ENCODE measurements around the gene SEC14L1. TPM values are rescaled to one million over a fixed set of nuclear protein-coding genes. Genes with fewer than 3 reads are reported as not detected.
"Not testable (repeated sequence)": the region's sequence is repeated elsewhere in the genome, so short reads cannot be mapped to it uniquely, and the experiment has no call there.

Gene SEC14L1
- total and polyA plus RNA-seq, 2 donors = 13.5 to 28.7 TPM

GRCh38 chr17:77111165-77111933 is 29.4 kb upstream of the SEC14L1 start:
- not testable (repeated sequence) for H3K36me3 ChIP-seq (ENCODE audit: control insufficient read depth in 2 of 2, insufficient read depth in 2 of 2, low read length in 1 of 2); DNase-seq (ENCODE audit: low read depth in 6 of 9, low spot score in 9 of 9); H3K9me3 ChIP-seq (ENCODE audit: control insufficient read depth in 2 of 2, insufficient read depth in 1 of 2, low read length in 1 of 2); H3K27me3 ChIP-seq (ENCODE audit: control insufficient read depth in 2 of 2, insufficient read depth in 1 of 2, low read length in 1 of 2); H3K27ac ChIP-seq (ENCODE audit: low read depth in 1 of 2, low read length in 1 of 2); H3K4me3 ChIP-seq (ENCODE audit: low read length in 2 of 2)
- WGBS = 44% methylated on average over 11 of the region's 11 CpGs
- peaks cover 4 to 15% of the 10 kb centered on the region in 2 donors for H3K4me1 ChIP-seq (ENCODE audit: control insufficient read depth in 2 of 2, insufficient read depth in 2 of 2, low read length in 2 of 2)

GRCh38 chr17:77111934-77112296 is 28.9 kb upstream of the SEC14L1 start:
- Histone ChIP-seq H3K4me1 (ENCODE audit: control insufficient read depth in 2 of 2, insufficient read depth in 2 of 2, low read length in 2 of 2) (peaks cover 4 to 15% of the 10 kb centered on the region in 2 donors), H3K27me3 (ENCODE audit: control insufficient read depth in 2 of 2, insufficient read depth in 1 of 2, low read length in 1 of 2) (no peaks in the 10 kb centered on the region), H3K36me3 (ENCODE audit: control insufficient read depth in 2 of 2, insufficient read depth in 2 of 2, low read length in 1 of 2) (no peaks in the 10 kb centered on the region), H3K4me3 (ENCODE audit: low read length in 2 of 2) (no peak overlapping the region), H3K9me3 (ENCODE audit: control insufficient read depth in 2 of 2, insufficient read depth in 1 of 2, low read length in 1 of 2) (no peaks in the 10 kb centered on the region), H3K27ac (ENCODE audit: low read depth in 1 of 2, low read length in 1 of 2) (no peak overlapping the region)
- 81% methylated on average over 5 of the region's 5 CpGs for WGBS
- DNase-seq (ENCODE audit: low read depth in 6 of 9, low spot score in 9 of 9) = no peak

- Histone ChIP-seq H3K27ac (ENCODE audit: low read depth in 1 of 2, low read length in 1 of 2) (no peak overlapping the region), H3K4me3 (ENCODE audit: low read length in 2 of 2) (no peak overlapping the region), H3K9me3 (ENCODE audit: control insufficient read depth in 2 of 2, insufficient read depth in 1 of 2, low read length in 1 of 2) (no peaks in the 10 kb centered on the region), H3K27me3 (ENCODE audit: control insufficient read depth in 2 of 2, insufficient read depth in 1 of 2, low read length in 1 of 2) (no peaks in the 10 kb centered on the region), H3K36me3 (ENCODE audit: control insufficient read depth in 2 of 2, insufficient read depth in 2 of 2, low read length in 1 of 2) (no peaks in the 10 kb centered on the region), H3K4me1 (ENCODE audit: control insufficient read depth in 2 of 2, insufficient read depth in 2 of 2, low read length in 2 of 2) (peaks cover 0 to 5% of the 10 kb centered on the region in 2 donors)
- DNase-seq (ENCODE audit: low read depth in 6 of 9, low spot score in 9 of 9) = no peak
- 84% methylated on average over 2 of the region's 2 CpGs for WGBS
These were observed 25.3 kb upstream of the SEC14L1 start for GRCh38 chr17:77115510-77115909.

GRCh38 chr17:77115947-77116346 is 24.8 kb upstream of the SEC14L1 start:
- WGBS = 96% methylated on average over 5 of the region's 5 CpGs
- Histone ChIP-seq H3K4me3 (ENCODE audit: low read length in 2 of 2) (no peak overlapping the region), H3K4me1 (ENCODE audit: control insufficient read depth in 2 of 2, insufficient read depth in 2 of 2, low read length in 2 of 2) (peaks cover 0 to 5% of the 10 kb centered on the region in 2 donors), H3K27me3 (ENCODE audit: control insufficient read depth in 2 of 2, insufficient read depth in 1 of 2, low read length in 1 of 2) (no peaks in the 10 kb centered on the region), H3K27ac (ENCODE audit: low read depth in 1 of 2, low read length in 1 of 2) (no peak overlapping the region), H3K9me3 (ENCODE audit: control insufficient read depth in 2 of 2, insufficient read depth in 1 of 2, low read length in 1 of 2) (no peaks in the 10 kb centered on the region), H3K36me3 (ENCODE audit: control insufficient read depth in 2 of 2, insufficient read depth in 2 of 2, low read length in 1 of 2) (no peaks in the 10 kb centered on the region)
- no peak for DNase-seq (ENCODE audit: low read depth in 6 of 9, low spot score in 9 of 9)

- WGBS = 93% methylated on average over 3 of the region's 3 CpGs
- Histone ChIP-seq H3K27ac (ENCODE audit: low read depth in 1 of 2, low read length in 1 of 2) (no peak overlapping the region), H3K27me3 (ENCODE audit: control insufficient read depth in 2 of 2, insufficient read depth in 1 of 2, low read length in 1 of 2) (no peaks in the 10 kb centered on the region), H3K36me3 (ENCODE audit: control insufficient read depth in 2 of 2, insufficient read depth in 2 of 2, low read length in 1 of 2) (no peaks in the 10 kb centered on the region), H3K4me1 (ENCODE audit: control insufficient read depth in 2 of 2, insufficient read depth in 2 of 2, low read length in 2 of 2) (peaks cover 0 to under 1% of the 10 kb centered on the region in 2 donors), H3K4me3 (ENCODE audit: low read length in 2 of 2) (no peak overlapping the region), H3K9me3 (ENCODE audit: control insufficient read depth in 2 of 2, insufficient read depth in 1 of 2, low read length in 1 of 2) (no peaks in the 10 kb centered on the region)
- no peak for DNase-seq (ENCODE audit: low read depth in 6 of 9, low spot score in 9 of 9)
These were observed 24.4 kb upstream of the SEC14L1 start for GRCh38 chr17:77116371-77116860.

GRCh38 chr17:77117415-77117814 is 23.4 kb upstream of the SEC14L1 start:
- 88% methylated on average over 4 of the region's 4 CpGs for WGBS
- no peaks in the 10 kb centered on the region for H3K4me1 ChIP-seq (ENCODE audit: control insufficient read depth in 2 of 2, insufficient read depth in 2 of 2, low read length in 2 of 2)
- DNase-seq (ENCODE audit: low read depth in 6 of 9, low spot score in 9 of 9) = no peak

GRCh38 chr17:77118251-77118928 is 22.4 kb upstream of the SEC14L1 start:
- no peaks in the 10 kb centered on the region for H3K4me1 ChIP-seq (ENCODE audit: control insufficient read depth in 2 of 2, insufficient read depth in 2 of 2, low read length in 2 of 2)
- H3K4me3 ChIP-seq (ENCODE audit: low read length in 2 of 2) = no peak overlapping the region
- no peaks in the 10 kb centered on the region for H3K36me3 ChIP-seq (ENCODE audit: control insufficient read depth in 2 of 2, insufficient read depth in 2 of 2, low read length in 1 of 2)
- no peaks in the 10 kb centered on the region for H3K27me3 ChIP-seq (ENCODE audit: control insufficient read depth in 2 of 2, insufficient read depth in 1 of 2, low read length in 1 of 2)
- WGBS = 95% methylated on average over 18 of the region's 18 CpGs
- no peak overlapping the region for H3K27ac ChIP-seq (ENCODE audit: low read depth in 1 of 2, low read length in 1 of 2)
- no peaks in the 10 kb centered on the region for H3K9me3 ChIP-seq (ENCODE audit: control insufficient read depth in 2 of 2, insufficient read depth in 1 of 2, low read length in 1 of 2)
- no peak for DNase-seq (ENCODE audit: low read depth in 6 of 9, low spot score in 9 of 9)

More at GRCh38 chr17:77117415-77117814, 23.4 kb upstream of the SEC14L1 start:
- H3K27me3 ChIP-seq (ENCODE audit: control insufficient read depth in 2 of 2, insufficient read depth in 1 of 2, low read length in 1 of 2) = no peaks in the 10 kb centered on the region
- H3K4me3 ChIP-seq (ENCODE audit: low read length in 2 of 2) = no peak overlapping the region
- H3K36me3 ChIP-seq (ENCODE audit: control insufficient read depth in 2 of 2, insufficient read depth in 2 of 2, low read length in 1 of 2) = no peaks in the 10 kb centered on the region
- no peaks in the 10 kb centered on the region for H3K9me3 ChIP-seq (ENCODE audit: control insufficient read depth in 2 of 2, insufficient read depth in 1 of 2, low read length in 1 of 2)
- H3K27ac ChIP-seq (ENCODE audit: low read depth in 1 of 2, low read length in 1 of 2) = no peak overlapping the region

GRCh38 chr17:77119668-77120301 is 21.0 kb upstream of the SEC14L1 start:
- Histone ChIP-seq H3K4me3 (ENCODE audit: low read length in 2 of 2) (no peak overlapping the region), H3K9me3 (ENCODE audit: control insufficient read depth in 2 of 2, insufficient read depth in 1 of 2, low read length in 1 of 2) (no peaks in the 10 kb centered on the region), H3K27me3 (ENCODE audit: control insufficient read depth in 2 of 2, insufficient read depth in 1 of 2, low read length in 1 of 2) (no peaks in the 10 kb centered on the region), H3K4me1 (ENCODE audit: control insufficient read depth in 2 of 2, insufficient read depth in 2 of 2, low read length in 2 of 2) (peaks cover 0 to 9% of the 10 kb centered on the region in 2 donors), H3K36me3 (ENCODE audit: control insufficient read depth in 2 of 2, insufficient read depth in 2 of 2, low read length in 1 of 2) (no peaks in the 10 kb centered on the region), H3K27ac (ENCODE audit: low read depth in 1 of 2, low read length in 1 of 2) (no peak overlapping the region)
- WGBS = 96% methylated on average over 10 of the region's 10 CpGs
- DNase-seq (ENCODE audit: low read depth in 6 of 9, low spot score in 9 of 9) = no peak

GRCh38 chr17:77120868-77121267 is 19.9 kb upstream of the SEC14L1 start:
- DNase-seq (ENCODE audit: low read depth in 6 of 9, low spot score in 9 of 9) = no peak
- no peak overlapping the region for H3K27ac ChIP-seq (ENCODE audit: low read depth in 1 of 2, low read length in 1 of 2)
- peaks cover 0 to 9% of the 10 kb centered on the region in 2 donors for H3K4me1 ChIP-seq (ENCODE audit: control insufficient read depth in 2 of 2, insufficient read depth in 2 of 2, low read length in 2 of 2)
- H3K27me3 ChIP-seq (ENCODE audit: control insufficient read depth in 2 of 2, insufficient read depth in 1 of 2, low read length in 1 of 2) = no peaks in the 10 kb centered on the region
- 94% methylated on average over 7 of the region's 7 CpGs for WGBS
- H3K9me3 ChIP-seq (ENCODE audit: control insufficient read depth in 2 of 2, insufficient read depth in 1 of 2, low read length in 1 of 2) = no peaks in the 10 kb centered on the region
- H3K4me3 ChIP-seq (ENCODE audit: low read length in 2 of 2) = no peak overlapping the region
- no peaks in the 10 kb centered on the region for H3K36me3 ChIP-seq (ENCODE audit: control insufficient read depth in 2 of 2, insufficient read depth in 2 of 2, low read length in 1 of 2)

All from thymus (tissue), 11 donors.